HG03558 (cell line): ENCODE results near the gene CD8A.

ENCODE experiments used
- ATAC-seq: cut with Tn5 transposase; IDR thresholded peaks from one replicate; pipeline ENCODE4 v1.9.1; 2021; ENCODE audit warnings: moderate number of reproducible peaks; ENCODE audit not compliant: unreplicated experiment; ENCODE audit errors: extremely low read depth

The CD8A gene

DNA sequence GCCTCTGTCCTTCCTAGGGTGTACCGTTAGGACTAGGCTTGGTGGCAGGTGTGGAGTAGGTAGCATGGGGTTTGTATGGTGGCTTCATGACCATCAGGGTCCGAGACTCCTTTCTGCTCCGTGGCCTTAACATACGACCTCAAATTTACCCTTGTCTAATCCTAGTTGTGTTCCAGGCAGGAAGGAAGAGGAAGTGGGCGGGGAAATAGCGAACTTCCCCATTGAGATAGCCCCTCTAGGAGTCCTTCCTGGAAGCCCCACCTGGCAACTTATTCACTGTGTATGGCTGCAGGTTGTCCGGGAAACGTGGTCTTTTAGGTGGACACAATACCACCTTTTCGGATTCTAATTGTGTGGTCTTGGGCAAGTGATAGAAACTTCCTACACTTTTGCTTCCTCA, 9.3 kb downstream of the CD8A start:
- ATAC-seq: no peak

DNA sequence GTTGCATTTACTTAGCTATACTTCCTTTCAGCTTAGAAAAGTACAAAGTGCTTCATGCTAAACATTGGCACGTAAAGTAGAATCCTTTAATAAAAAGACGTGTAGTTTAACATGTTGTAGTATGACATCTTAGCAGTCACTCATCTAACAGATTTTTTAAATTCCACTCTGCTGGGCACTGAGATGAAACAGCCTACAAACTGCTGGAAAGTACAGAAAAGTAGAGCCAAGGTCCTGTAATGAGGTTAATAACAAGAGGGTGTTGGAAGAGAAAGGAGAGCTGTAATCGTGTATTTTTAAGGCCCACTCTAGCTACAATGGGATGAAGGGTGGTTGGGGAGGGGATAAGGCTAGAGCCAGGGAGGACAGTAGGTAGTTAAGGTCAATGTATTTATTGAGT, 10.7 kb downstream of the CD8A start:
- ATAC-seq: no peak

DNA sequence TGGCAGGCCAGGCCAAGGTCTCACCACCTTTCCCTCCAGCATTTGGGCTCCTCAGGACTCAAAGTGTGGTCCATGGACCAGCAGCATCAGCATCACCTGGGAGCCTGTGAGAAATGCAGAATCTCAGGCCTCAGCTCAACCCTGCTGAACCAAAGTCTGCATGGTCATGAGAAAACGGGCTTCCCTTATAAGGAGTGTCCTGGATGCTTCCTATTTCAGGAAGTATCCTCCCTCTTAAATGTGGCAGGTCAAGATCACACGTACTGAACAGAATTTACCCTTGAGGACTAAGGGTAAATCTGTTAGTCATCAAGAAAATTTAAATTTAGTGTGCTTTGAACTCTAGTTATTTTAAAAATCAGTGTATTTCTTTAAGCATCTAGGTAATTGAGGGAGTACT, 11.8 kb downstream of the CD8A start:
- no peak for ATAC-seq

- no peak for ATAC-seq
Observed at GRCh38 chr2:86776532-86776931, 14.2 kb downstream of the CD8A start.

GRCh38 chr2:86775338-86775737, 15.4 kb downstream of the CD8A start:
- ATAC-seq: no peak

GRCh38 chr2:86774862-86775261, 15.9 kb downstream of the CD8A start:
- ATAC-seq: no peak

GRCh38 chr2:86772611-86773010, 18.1 kb downstream of the CD8A start:
- ATAC-seq: no peak

DNA sequence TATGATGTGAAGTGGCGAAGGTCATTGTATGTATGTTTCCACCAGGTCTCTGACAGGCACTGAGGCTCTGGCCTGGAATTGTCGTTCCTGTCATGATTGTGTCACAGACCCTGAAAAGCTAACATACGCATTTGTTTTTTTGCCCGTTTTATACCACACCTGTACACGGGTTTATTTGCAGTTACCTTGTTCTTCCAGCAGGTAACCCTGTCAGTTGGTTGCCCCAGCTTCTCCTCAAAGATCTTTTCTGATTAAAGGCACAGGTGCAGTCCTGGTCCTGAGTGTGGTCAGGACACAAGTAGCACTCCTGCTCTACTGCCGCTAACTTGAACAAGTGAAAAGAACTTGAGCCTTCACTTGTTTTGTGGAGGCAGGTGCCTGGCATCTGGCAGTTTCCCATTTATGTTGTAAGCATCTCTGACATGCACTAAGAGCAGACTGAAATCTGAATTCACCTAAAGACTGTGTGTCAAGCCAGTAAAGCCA, 19.9 kb downstream of the CD8A start:
- ATAC-seq: no peak

GRCh38 chr2:86769838-86770237, 20.9 kb downstream of the CD8A start:
- ATAC-seq: no peak

GRCh38 chr2:86768189-86768949, 22.3 kb downstream of the CD8A start:
- no peak for ATAC-seq

DNA sequence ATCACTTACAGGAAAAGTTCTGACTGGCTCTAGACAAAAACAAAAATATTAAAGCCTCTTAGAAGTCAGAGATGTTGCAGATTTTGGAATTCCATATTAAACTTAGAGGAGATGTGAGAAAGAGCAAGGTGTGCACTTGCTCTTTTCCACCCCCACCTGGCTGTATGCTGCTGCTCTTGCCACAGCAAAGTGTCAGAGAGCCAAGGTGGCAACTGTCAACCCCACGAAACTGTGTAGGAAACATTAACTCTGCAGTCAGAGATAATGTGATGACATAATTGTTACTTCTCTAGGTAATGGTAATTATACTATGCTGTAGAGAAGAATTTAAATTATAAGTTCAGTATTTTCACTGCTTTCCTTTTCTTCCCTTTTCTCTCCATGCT, 25.4 kb downstream of the CD8A start:
- ATAC-seq: no peak

DNA sequence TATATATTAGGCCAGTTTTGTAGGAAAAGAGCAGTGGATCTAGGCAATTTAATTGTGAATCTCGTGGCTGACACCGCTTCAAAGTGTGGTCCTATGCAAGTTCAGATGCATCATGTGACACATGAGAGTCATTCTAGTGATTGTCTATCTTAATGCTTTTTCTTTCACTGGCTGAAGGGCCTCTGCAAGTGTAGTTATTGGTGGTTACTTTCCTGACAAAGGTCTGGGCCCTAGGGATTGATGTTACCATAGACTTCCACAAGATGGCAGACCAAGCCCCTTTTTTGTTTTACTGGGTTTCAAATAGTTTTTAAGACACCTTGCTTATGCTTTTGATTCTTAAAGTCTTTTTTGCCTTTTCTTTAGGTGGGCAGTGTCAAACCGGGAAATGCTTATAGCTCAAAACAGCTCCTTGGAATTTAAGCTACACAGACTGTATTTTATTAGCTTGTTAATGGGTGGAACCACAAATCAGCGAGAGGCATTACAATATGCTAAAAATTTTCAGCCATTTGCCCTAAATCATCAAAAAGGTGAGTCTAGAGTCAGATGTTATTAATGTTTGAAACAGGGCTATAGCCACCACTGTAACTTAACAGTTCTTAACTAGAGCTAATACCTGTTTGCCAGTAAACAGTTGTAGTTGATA, 25.9 kb downstream of the CD8A start:
- ATAC-seq: no peak

- ATAC-seq: no peak
Observed at GRCh38 chr2:86760371-86760770, 30.3 kb downstream of the CD8A start.

GRCh38 chr2:86758405-86758804, 32.3 kb downstream of the CD8A start:
- no peak for ATAC-seq

DNA sequence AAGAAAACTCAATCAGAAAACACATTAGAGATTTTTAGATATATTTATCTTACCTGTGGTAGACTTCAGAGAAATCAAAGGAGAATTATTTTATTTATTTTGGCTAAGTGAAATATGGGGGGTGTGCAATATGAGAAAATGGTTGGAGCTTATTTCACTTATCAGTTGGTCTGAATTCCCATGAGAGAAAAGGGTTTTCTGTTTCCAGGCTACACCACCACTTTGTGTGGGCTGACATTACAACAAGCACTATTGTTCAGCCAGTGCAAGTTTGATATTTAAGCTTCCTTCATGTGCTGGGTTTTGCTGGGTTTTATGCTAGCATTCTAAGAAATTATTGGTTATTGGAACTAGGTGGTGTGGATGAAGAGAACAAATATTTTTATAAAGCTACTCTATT, 37.1 kb downstream of the CD8A start:
- ATAC-seq: no peak

DNA sequence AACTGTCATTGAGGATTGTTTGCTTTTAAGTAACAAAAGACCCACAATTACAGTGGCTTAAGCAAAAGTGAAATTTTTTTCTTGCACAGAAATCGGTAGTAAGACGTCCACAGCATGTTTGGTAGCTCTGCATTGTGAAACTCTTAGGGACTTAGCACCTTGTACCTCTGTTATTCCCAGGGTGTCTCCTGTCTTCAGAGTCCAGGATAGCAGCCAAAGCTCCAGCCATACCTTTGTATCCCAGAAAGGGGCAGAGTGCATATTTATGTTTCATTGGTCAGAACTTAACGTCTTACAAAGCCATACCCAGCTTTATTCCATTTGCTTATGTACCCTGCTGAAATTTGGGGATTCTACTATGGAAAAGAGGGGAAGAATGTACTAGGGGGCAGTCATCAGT, 37.8 kb downstream of the CD8A start:
- no peak for ATAC-seq

DNA sequence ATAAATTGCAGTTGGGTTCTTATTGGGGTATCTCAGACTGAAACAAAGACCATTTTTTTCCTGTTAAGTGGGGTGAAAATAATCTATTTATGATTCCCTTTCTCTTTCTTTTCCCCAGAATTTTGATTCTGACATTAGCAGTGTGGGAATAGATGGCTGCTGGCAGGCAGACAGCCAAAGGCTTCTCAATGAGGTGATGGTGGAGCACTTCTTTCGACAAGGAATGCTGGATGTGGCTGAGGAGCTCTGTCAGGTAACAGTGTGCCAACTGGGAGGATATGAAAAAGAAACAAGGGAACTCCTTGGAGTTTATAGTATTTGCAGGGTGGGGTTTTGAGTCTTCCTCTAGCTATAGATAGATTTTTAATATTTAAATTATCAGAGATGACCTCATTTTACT, 38.9 kb downstream of the CD8A start:
- no peak for ATAC-seq

DNA sequence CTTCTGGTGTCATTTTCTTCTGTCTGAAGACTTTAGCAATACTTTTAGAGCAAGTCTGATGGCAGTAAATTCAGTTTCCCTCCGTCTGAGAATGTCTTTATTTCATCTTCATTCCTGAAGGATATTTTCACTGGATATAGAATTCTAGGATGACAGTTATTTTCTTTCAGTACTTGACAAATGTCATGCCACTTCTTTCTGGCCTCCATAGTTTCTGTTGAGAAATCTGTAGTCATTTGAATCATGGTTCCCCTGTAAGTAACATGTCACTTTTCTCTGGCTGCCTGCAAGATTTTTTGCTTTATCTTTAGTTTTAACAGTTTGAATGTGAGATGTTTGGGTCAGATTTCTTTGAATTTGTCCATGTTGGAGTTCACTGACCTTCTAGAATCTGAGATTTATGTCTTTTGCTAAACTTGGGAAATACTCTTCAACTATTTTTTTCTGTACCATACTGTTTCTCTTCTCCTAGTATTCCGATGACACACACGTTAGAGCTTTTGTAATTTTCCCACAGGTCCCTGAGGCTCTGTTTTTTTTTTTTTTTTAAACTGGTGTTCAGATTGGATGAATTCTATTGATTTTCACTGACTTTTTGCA, 40.4 kb downstream of the CD8A start:
- ATAC-seq: no peak

DNA sequence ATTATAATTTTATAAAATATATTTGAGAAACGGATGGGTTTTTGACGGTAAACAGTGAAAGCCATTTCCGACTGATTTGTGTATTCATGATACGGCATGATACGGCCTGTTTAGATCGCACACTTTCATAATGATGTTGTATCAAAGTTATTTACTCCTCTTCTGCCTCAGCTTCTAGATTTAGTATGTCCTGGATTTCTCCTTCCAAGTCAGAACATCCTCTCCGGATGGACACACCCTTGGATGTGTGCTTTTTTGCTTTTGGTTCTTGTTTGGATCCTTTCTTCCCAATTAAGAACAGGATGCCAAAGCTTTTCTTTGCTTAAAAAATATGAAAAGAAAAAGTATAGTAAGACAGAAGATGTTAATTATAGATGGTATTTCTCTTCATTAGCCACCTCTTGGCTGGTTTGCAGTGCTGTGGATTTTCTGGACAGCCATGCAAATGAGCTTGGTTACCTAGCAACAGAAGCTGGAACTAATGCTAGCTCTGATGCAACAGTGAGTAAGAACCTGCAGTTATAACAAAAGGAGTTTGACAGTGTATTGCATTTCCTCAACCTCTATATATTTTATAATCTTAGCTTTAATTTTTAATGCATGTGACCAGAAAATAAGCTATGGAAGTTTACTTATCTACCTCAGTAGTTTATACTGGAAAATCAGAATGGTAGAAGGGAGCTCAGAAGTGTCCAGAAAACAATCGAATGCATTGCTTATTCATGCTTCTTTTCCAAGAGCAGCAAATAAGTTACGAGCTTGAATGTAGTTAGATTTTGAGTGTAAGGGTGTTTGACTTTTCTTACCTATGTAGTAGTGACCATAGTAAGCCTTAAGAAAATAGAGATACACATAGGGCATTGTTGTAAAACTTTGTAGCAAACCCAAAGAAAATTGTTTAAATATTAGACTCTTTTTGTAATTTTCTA, 42.7 kb downstream of the CD8A start:
- no peak for ATAC-seq

DNA sequence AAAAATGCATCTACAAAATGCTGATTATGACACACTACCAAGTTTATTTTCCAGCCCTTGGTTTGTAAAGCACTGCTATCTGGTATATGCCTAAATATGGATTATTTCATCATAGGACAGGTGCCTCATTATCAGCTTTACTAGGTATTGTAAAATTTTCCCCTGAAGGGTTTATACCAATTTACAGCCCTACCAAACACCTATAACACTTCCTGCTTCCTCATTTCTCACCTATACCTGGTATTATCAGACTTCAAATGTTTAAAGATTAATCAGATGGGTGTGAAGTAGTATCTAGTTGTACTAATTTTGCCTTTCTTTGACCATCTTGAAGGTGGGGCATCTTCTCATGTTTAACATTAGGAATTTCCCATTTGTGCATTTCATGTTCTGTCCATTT, 43.8 kb downstream of the CD8A start:
- no peak for ATAC-seq

DNA sequence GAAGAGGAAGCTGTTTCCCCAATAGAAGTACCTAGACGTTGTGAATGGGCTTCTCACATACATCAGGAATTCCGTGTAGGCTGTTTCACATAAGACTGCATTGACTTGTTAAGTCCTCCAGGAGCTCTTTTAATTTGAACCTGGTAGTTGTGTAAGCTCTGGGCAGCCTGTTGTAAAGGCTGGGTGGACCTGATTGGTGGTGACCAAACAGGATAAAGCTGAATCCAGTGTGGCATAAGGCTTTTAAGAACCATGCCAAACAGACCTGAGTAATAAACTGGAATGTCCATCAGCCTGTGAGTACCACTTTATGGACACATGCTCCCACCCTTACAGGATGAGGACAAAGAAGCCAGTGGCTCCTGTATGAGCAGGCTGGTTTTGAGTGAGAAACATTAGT, 46.6 kb downstream of the CD8A start:
- ATAC-seq: no peak
